ENCODE data around the gene POLG. TPM values are rescaled to one million over a fixed set of nuclear protein-coding genes. Genes with fewer than 3 reads are reported as not detected.

POLG gene
- polyA plus RNA-seq, 1 of the 3 experiments (the other 2 are of a cell fraction), result 24.9 TPM

- no peak for TF ChIP-seq REST (IDR thresholded peaks at IDR 0.05; ENCODE audit: low read depth, low read length)
- TF ChIP-seq RXRA (IDR thresholded peaks at IDR 0.05; ENCODE audit: borderline replicate concordance, low read depth), result no peak
- TF ChIP-seq RAD21 (IDR thresholded peaks at IDR 0.05; ENCODE audit: low read length), result no peak
These were observed 36.3 kb upstream of the POLG start (continued) for GRCh38 chr15:89370978-89371227.

- peaks cover 2% of the 10 kb centered on the region; the same call in 1 of the 2 replicates for H3K27me3 ChIP-seq (ENCODE audit: insufficient read depth)
- H3K4me2 ChIP-seq, result no peak overlapping the region
- no peaks in the 10 kb centered on the region for H3F3A ChIP-seq (replicated peaks; ENCODE audit: insufficient read depth)
- H2AFZ ChIP-seq (ENCODE audit: low read depth), result no peak overlapping the region
- no peaks in the 10 kb centered on the region for H3K9me2 ChIP-seq
- ChIA-PET POLR2A (no interaction called here), CTCF (interaction anchor here (1.7 to 2.9 kb wide), 2 partner anchors 12 to 19 kb away, joined by 4 to 15 read pairs; no protein-coding TSS in a partner anchor)
- no peaks in the 10 kb centered on the region for H3K79me2 ChIP-seq (ENCODE audit: insufficient read depth)
- WGBS (ENCODE audit: low lambda C conversion rate), result 86% methylated on average over 30 of the region's 33 CpGs
- H3K4me1 ChIP-seq (ENCODE audit: control insufficient read depth in 1 of 2, insufficient read depth in 2 of 2, low read depth in 1 of 2, low read length in 1 of 2), result peaks cover 0 to 39% of the 10 kb centered on the region in 2 experiments; a peak in 1 of 4 replicates
- H3K9ac ChIP-seq, result no peak overlapping the region
- no peak for DNase-seq
- no peak overlapping the region; a peak in 1 of 4 replicates for H3K27ac ChIP-seq (ENCODE audit: low read depth in 2 of 2, low read length in 1 of 2)
- no peaks in the 10 kb centered on the region for H4K20me1 ChIP-seq (ENCODE audit: insufficient read depth)
- no peaks in the 10 kb centered on the region for H3K9me3 ChIP-seq
- H3K36me3 ChIP-seq (replicated peaks in 1 of 2; ENCODE audit: control insufficient read depth in 1 of 2, insufficient read depth in 2 of 2, low read length in 1 of 2), result peaks cover 0 to 2% of the 10 kb centered on the region in 2 experiments
- no peak overlapping the region for H3K4me3 ChIP-seq (ENCODE audit: low read depth in 2 of 2, low read length in 1 of 2)
- no peak for TF ChIP-seq CTCF (IDR thresholded peaks at IDR 0.05)
- no peak for TF ChIP-seq REST (IDR thresholded peaks at IDR 0.05; ENCODE audit: low read depth, low read length)
- no peak for TF ChIP-seq MEF2A (IDR thresholded peaks at IDR 0.05; ENCODE audit: borderline replicate concordance, low read depth)
- no peak for TF ChIP-seq GABPA (IDR thresholded peaks at IDR 0.05; ENCODE audit: low read depth)
- no peak for TF ChIP-seq CHD2 (IDR thresholded peaks at IDR 0.05; ENCODE audit: low read length, partially characterized antibody)
- no peak for TF ChIP-seq NRF1 (IDR thresholded peaks at IDR 0.05; ENCODE audit: low read depth, low read length)
- TF ChIP-seq ZBTB33 (IDR thresholded peaks at IDR 0.05; ENCODE audit: borderline replicate concordance, low read depth), result no peak
- TF ChIP-seq RCOR1 (IDR thresholded peaks at IDR 0.05; ENCODE audit: low read length), result no peak
- no peak for TF ChIP-seq PBX3 (IDR thresholded peaks at IDR 0.05)
- TF ChIP-seq TAF1 (IDR thresholded peaks at IDR 0.05; ENCODE audit: borderline replicate concordance, low read depth, low read length), result no peak
- no peak for TF ChIP-seq SIN3A (IDR thresholded peaks at IDR 0.05; ENCODE audit: borderline replicate concordance, low read depth, low read length)
- no peak for TF ChIP-seq EP300 (IDR thresholded peaks at IDR 0.05; ENCODE audit: borderline replicate concordance in 1 of 2, low read depth in 1 of 2, low read length in 1 of 2)
- no peak for TF ChIP-seq TEAD4 (IDR thresholded peaks at IDR 0.05; ENCODE audit: borderline replicate concordance, insufficient read depth)
- TF ChIP-seq RAD21 (IDR thresholded peaks at IDR 0.05; ENCODE audit: low read length), result no peak
These were observed 35.7 kb upstream of the POLG start for GRCh38 chr15:89370120-89370977.

Data from SK-N-SH (cell line).